Measurements from ENCODE around the gene ZFYVE26. TPM values are rescaled to one million over a fixed set of nuclear protein-coding genes. Genes with fewer than 3 reads are reported as not detected.

ZFYVE26 gene
- total RNA-seq, 1 experiment from 2014 or later: 19.9 TPM

DNA sequence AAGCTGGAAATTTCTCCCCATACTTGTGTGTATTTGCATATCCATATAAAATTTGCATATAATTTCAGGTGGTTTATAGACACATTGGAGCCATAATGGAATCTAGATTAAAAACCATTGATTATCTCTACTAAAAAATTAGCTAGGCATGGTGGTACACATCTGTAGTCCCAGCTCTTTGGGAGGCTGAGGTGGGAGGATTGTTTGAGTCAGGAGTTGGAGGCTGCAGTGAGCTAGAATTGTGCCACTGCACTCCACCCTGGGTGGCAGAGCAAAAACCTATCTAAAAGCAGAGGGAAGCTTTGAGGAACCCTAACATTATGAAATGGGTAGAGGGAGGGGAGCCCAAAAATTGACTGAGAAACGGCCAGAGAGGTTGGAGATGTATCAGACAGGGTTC is 118.2 kb downstream of the ZFYVE26 start:
- H2BK15ac ChIP-seq (ENCODE audit: low read depth, low read length): no peak overlapping the region
- H3K27me3 ChIP-seq (ENCODE audit: insufficient read depth, low read length): no peaks in the 10 kb centered on the region
- no peak overlapping the region for H3K4ac ChIP-seq (ENCODE audit: low read depth, low read length)
- H4K5ac ChIP-seq (ENCODE audit: insufficient read length, low read depth, low read length): no peak overlapping the region
- no peak overlapping the region for H3T11ph ChIP-seq (ENCODE audit: low read length)
- Mint-ChIP-seq H3K36me3 (ENCODE audit: insufficient read depth in 1 of 3, low read depth in 3 of 3) (peaks cover 0 to 5% (median 0%) of the 10 kb centered on the region in 3 experiments; a peak in 3 of 7 replicates), H3K9me3 (no peaks in the 10 kb centered on the region), H3K4me1 (peaks cover 12 to 16% of the 10 kb centered on the region in 2 experiments), H3K27ac (no peak overlapping the region), H3K27me3 (ENCODE audit: low read depth) (peaks cover 10% of the 10 kb centered on the region), H3K4me3 (no peak overlapping the region)
- H3K23me2 ChIP-seq (ENCODE audit: insufficient read length, low read depth, low read length, poor library complexity, severe bottlenecking): no peaks in the 10 kb centered on the region
- no peak overlapping the region for H4K8ac ChIP-seq (replicated peaks; ENCODE audit: insufficient read length, low read depth, low read length)
- TF ChIP-seq, protein P1, sequence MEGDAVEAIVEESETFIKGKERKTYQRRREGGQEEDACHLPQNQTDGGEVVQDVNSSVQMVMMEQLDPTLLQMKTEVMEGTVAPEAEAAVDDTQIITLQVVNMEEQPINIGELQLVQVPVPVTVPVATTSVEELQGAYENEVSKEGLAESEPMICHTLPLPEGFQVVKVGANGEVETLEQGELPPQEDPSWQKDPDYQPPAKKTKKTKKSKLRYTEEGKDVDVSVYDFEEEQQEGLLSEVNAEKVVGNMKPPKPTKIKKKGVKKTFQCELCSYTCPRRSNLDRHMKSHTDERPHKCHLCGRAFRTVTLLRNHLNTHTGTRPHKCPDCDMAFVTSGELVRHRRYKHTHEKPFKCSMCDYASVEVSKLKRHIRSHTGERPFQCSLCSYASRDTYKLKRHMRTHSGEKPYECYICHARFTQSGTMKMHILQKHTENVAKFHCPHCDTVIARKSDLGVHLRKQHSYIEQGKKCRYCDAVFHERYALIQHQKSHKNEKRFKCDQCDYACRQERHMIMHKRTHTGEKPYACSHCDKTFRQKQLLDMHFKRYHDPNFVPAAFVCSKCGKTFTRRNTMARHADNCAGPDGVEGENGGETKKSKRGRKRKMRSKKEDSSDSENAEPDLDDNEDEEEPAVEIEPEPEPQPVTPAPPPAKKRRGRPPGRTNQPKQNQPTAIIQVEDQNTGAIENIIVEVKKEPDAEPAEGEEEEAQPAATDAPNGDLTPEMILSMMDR (conservative IDR thresholded peaks at IDR 0.05): no peak
- H3K9ac ChIP-seq (ENCODE audit: extremely low read depth, insufficient read length, low read length): no peak overlapping the region
- no peak overlapping the region for H2BK20ac ChIP-seq (ENCODE audit: low read depth, low read length, poor library complexity, severe bottlenecking)
- H2AK5ac ChIP-seq (ENCODE audit: insufficient read length, low read length): no peak overlapping the region
- DNase-seq: no peak
- H3K79me2 ChIP-seq (ENCODE audit: insufficient read depth, low read length): peaks cover 12% of the 10 kb centered on the region
- peaks cover 4% of the 10 kb centered on the region; the same call in 1 of the 2 replicates for H3K4me1 ChIP-seq (ENCODE audit: insufficient read depth, low read length)
- H3K9me3 ChIP-seq (ENCODE audit: control insufficient read depth, low read depth, low read length): no peaks in the 10 kb centered on the region
- no peak overlapping the region for H2AFZ ChIP-seq (ENCODE audit: low read length)
- H2BK120ac ChIP-seq (ENCODE audit: low read depth, low read length, poor library complexity, severe bottlenecking): no peak overlapping the region
- no peaks in the 10 kb centered on the region for H4K20me1 ChIP-seq (ENCODE audit: control insufficient read depth, insufficient read depth, insufficient read length)
- no CpG with 5 or more reads among the region's 1 CpG for WGBS (ENCODE audit: extremely low coverage, insufficient read length, low lambda C conversion rate)
- H3K27ac ChIP-seq (ENCODE audit: insufficient read length, low read depth, low read length): no peak overlapping the region
- no peak overlapping the region for H3K14ac ChIP-seq (ENCODE audit: insufficient read depth, low read length)
- no peak overlapping the region for H2BK5ac ChIP-seq (ENCODE audit: insufficient read length, low read length)
- H3K56ac ChIP-seq (ENCODE audit: insufficient read length, low read depth, low read length): no peak overlapping the region
- H4K91ac ChIP-seq (ENCODE audit: insufficient read length, low read depth, low read length): no peak overlapping the region
- H3K23ac ChIP-seq (ENCODE audit: insufficient read length, low read depth, low read length): no peak overlapping the region
- H3K79me1 ChIP-seq (ENCODE audit: insufficient read depth, low read depth, low read length, poor library complexity, severe bottlenecking): peaks cover 5% of the 10 kb centered on the region
- no peak overlapping the region for H3K18ac ChIP-seq (ENCODE audit: insufficient read length, low read depth, low read length)
- H3K4me2 ChIP-seq (ENCODE audit: insufficient read depth, insufficient read length, low read length): no peak overlapping the region
- no peak overlapping the region for H2BK12ac ChIP-seq (ENCODE audit: insufficient read length, low read depth, low read length)

Data from H9 (cell line).